H1 (cell line): ENCODE data around the gene POLR2C. TPM values are rescaled to one million over a fixed set of nuclear protein-coding genes. Genes with fewer than 3 reads are reported as not detected.

Experiments used
- JUND ChIP-seq: IDR thresholded peaks from 2 replicates; pipeline ENCODE4 v1.6.1; 2011; ENCODE audit warnings: mild to moderate bottlenecking, improper control_type of control experiment, low read length
- KDM5A ChIP-seq: fragments of 200-600 bp; IDR thresholded peaks from 2 replicates; pipeline ENCODE4 v1.7.1; 2012; ENCODE audit warnings: mild to moderate bottlenecking, low read length, inconsistent platforms, mixed read lengths
- RXRA ChIP-seq: IDR thresholded peaks from 2 replicates; pipeline ENCODE4 v1.6.1; 2011; ENCODE audit warnings: low read depth, mild to moderate bottlenecking, low read length, moderate library complexity; ENCODE audit not compliant: insufficient read depth
- polyA plus RNA-seq, 7 experiments: library from polyadenylated mRNA; depleted of rRNA in 3 of 7; stranded (reverse) in 5 of 7; unstranded in 2 of 7; fragments of >200 nt in 5 of 7; fragments of 200-250 nt in 2 of 7; gene quantifications; 1 replicate in 5 of 7; 2 replicates in 1 of 7; 4 replicates in 1 of 7; pipeline versions ENCODE4 v1.2.1 to v1.2.3, GENCODE V29; 2011 to 2013; ENCODE audit warnings: missing spikeins in 2 of 7, mixed read lengths in 2 of 7
- total RNA-seq: library from RNA; stranded (reverse); fragmentation: NEBNext Ultra II Directional; extraction: Animal tissue kit (Norgen Biotek cat#: 25700); gene quantifications from 2 replicates; pipeline ENCODE4 v1.2.1, GENCODE V29; 2021

Gene POLR2C
- total and polyA plus RNA-seq, 2 of the 8 experiments (the other 6 are each of a cell fraction or from before 2014, with no cell fraction given): 72.5 to 132 TPM

DNA sequence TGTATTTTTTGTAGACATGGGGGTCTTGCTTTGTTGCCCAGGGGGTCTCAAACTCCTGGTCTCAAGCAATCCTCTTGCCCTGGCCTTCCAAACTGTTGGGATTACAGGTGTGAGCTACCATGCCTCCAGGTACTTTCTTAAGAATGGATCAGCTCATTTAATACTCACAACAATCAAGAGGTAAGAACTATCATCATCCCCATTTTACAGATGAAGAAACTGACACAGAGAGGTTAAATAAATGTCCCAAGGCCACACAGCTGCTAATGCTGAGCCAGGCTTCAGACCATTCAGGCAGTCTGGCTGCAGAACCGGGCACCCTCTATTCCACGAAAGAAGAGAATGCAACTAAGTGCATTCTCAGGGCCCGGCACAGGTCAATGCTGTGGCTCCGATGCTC, 51.9 kb downstream of the POLR2C start (continued):
- TF ChIP-seq RXRA (no peak), JUND (no peak), KDM5A (no peak)
- TF ChIP-seq, all 59 proteins: peak for 0
